Measurements from ENCODE around the gene TRAF7.

Gene TRAF7

GRCh38 chr16:2147981-2148671 lies 7.5 kb upstream of the TRAF7 start, which contains the start of gene RAB26:
Gene RAB26 (plus strand): TSS chr16:2148625. CDS start chr16:2148784, 159 bp downstream.
- DNase-seq: peak in 37 of 51 donors; percentile 17 to 82 (median 59)

GRCh38 chr16:2148714-2149629 lies 6.6 kb upstream of the TRAF7 start:
- no peak for DNase-seq

GRCh38 chr16:2149630-2150417 lies 5.8 kb upstream of the TRAF7 start:
- DNase-seq: no peak

GRCh38 chr16:2150418-2151187 lies 5.0 kb upstream of the TRAF7 start:
- DNase-seq: no peak

GRCh38 chr16:2151188-2152091 lies 4.1 kb upstream of the TRAF7 start:
- DNase-seq: no peak

GRCh38 chr16:2152695-2153506 lies 2.7 kb upstream of the TRAF7 start:
- DNase-seq: no peak

GRCh38 chr16:2154533-2155090 lies 970 bp upstream of the TRAF7 start:
- DNase-seq: no peak

- DNase-seq: peak in 4 of 51 donors; percentile 19 to 50 (median 25)
Observed at GRCh38 chr16:2155977-2156848, 631 bp downstream of the TRAF7 start.

- no peak for DNase-seq
Observed at GRCh38 chr16:2156849-2157224, 1.3 kb downstream of the TRAF7 start.

- DNase-seq: peak in 12 of 51 donors; percentile 18 to 45 (median 33)
Observed at GRCh38 chr16:2157480-2158261, 2.1 kb downstream of the TRAF7 start.

- no peak for DNase-seq
Observed at GRCh38 chr16:2158262-2158638, 2.7 kb downstream of the TRAF7 start.

GRCh38 chr16:2159175-2159838 lies 3.7 kb downstream of the TRAF7 start:
- DNase-seq: peak in 40 of 51 donors; percentile 11 to 85 (median 62)

- no peak for DNase-seq
Observed at GRCh38 chr16:2160915-2161551, 5.5 kb downstream of the TRAF7 start.

- DNase-seq: no peak
Observed at GRCh38 chr16:2161911-2162310, 6.3 kb downstream of the TRAF7 start.

- DNase-seq: no peak
Observed at GRCh38 chr16:2162676-2163118, 7.1 kb downstream of the TRAF7 start.
